GM12874 (cell line): Measurements from ENCODE around the gene LARP4.

Experiments
- CTCF ChIP-seq: IDR thresholded peaks from 2 replicates; pipeline ENCODE4 v1.5.1; 2011; ENCODE audit warnings: low read depth, mild to moderate bottlenecking, control low read depth, low read length, moderate library complexity; ENCODE audit not compliant: insufficient read depth

LARP4 gene

GRCh38 chr12:50529345-50529744, 128.7 kb downstream of the LARP4 start:
- TF ChIP-seq CTCF, result no peak
